ENCODE data around the gene TIAM1. TPM values are rescaled to one million over a fixed set of nuclear protein-coding genes. Genes with fewer than 3 reads are reported as not detected.

The TIAM1 gene
- total RNA-seq, 1 donor from 2014 or later: 17.8 TPM

GRCh38 chr21:31184459-31184858 lies 159.6 kb downstream of the TIAM1 start:
- Histone ChIP-seq H3K9ac (ENCODE audit: low read length) (no peak overlapping the region), H2AFZ (ENCODE audit: low read depth, low read length) (no peak overlapping the region), H4K20me1 (ENCODE audit: insufficient read depth, low read length) (no peaks in the 10 kb centered on the region), H3K36me3 (ENCODE audit: insufficient read depth, low read length) (no peaks in the 10 kb centered on the region), H3K27me3 (ENCODE audit: insufficient read depth, low read length) (no peaks in the 10 kb centered on the region), H3K79me2 (ENCODE audit: insufficient read depth, low read length) (no peaks in the 10 kb centered on the region), H3K27ac (ENCODE audit: low read depth, low read length) (no peak overlapping the region), H3K4me1 (ENCODE audit: insufficient read depth, low read length) (no peaks in the 10 kb centered on the region), H3K4me2 (ENCODE audit: low read length) (no peak overlapping the region), H3K4me3 (ENCODE audit: insufficient read depth, low read depth, low read length) (no peak overlapping the region), H3K9me3 (ENCODE audit: insufficient read depth, low read depth, low read length) (no peaks in the 10 kb centered on the region)
- Mint-ChIP-seq H3K4me1 (ENCODE audit: low read depth, unreplicated experiment) (peaks cover 6% of the 10 kb centered on the region), H3K4me3 (ENCODE audit: unreplicated experiment) (no peak overlapping the region), H3K9me3 (ENCODE audit: unreplicated experiment) (no peaks in the 10 kb centered on the region), H3K27me3 (ENCODE audit: low read depth, unreplicated experiment) (no peaks in the 10 kb centered on the region), H3K27ac (ENCODE audit: unreplicated experiment) (no peak overlapping the region), H3K36me3 (ENCODE audit: low read depth, unreplicated experiment) (peaks cover 5% of the 10 kb centered on the region)
- DNase-seq (ENCODE audit: low read depth): no peak
- no peak for TF ChIP-seq EZH2 (IDR thresholded peaks at IDR 0.05; ENCODE audit: insufficient read depth, low read length)
- TF ChIP-seq, protein P1, sequence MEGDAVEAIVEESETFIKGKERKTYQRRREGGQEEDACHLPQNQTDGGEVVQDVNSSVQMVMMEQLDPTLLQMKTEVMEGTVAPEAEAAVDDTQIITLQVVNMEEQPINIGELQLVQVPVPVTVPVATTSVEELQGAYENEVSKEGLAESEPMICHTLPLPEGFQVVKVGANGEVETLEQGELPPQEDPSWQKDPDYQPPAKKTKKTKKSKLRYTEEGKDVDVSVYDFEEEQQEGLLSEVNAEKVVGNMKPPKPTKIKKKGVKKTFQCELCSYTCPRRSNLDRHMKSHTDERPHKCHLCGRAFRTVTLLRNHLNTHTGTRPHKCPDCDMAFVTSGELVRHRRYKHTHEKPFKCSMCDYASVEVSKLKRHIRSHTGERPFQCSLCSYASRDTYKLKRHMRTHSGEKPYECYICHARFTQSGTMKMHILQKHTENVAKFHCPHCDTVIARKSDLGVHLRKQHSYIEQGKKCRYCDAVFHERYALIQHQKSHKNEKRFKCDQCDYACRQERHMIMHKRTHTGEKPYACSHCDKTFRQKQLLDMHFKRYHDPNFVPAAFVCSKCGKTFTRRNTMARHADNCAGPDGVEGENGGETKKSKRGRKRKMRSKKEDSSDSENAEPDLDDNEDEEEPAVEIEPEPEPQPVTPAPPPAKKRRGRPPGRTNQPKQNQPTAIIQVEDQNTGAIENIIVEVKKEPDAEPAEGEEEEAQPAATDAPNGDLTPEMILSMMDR (IDR thresholded peaks at IDR 0.05; ENCODE audit: insufficient read depth, low read depth, low read length): no peak
- FAIRE-seq: no peak

- Mint-ChIP-seq H3K4me3 (ENCODE audit: unreplicated experiment) (no peak overlapping the region), H3K27ac (ENCODE audit: unreplicated experiment) (no peak overlapping the region), H3K36me3 (ENCODE audit: low read depth, unreplicated experiment) (peaks cover 5% of the 10 kb centered on the region), H3K9me3 (ENCODE audit: unreplicated experiment) (no peaks in the 10 kb centered on the region), H3K27me3 (ENCODE audit: low read depth, unreplicated experiment) (no peaks in the 10 kb centered on the region), H3K4me1 (ENCODE audit: low read depth, unreplicated experiment) (peaks cover 8% of the 10 kb centered on the region)
- no peak overlapping the region for H2AFZ ChIP-seq (ENCODE audit: low read depth, low read length)
- H3K79me2 ChIP-seq (ENCODE audit: insufficient read depth, low read length): no peaks in the 10 kb centered on the region
- no peaks in the 10 kb centered on the region for H3K36me3 ChIP-seq (ENCODE audit: insufficient read depth, low read length)
- no peaks in the 10 kb centered on the region for H3K9me3 ChIP-seq (ENCODE audit: insufficient read depth, low read depth, low read length)
- H3K4me2 ChIP-seq (ENCODE audit: low read length): no peak overlapping the region
- DNase-seq (ENCODE audit: low read depth) (no peak), FAIRE-seq (no peak)
- H3K27me3 ChIP-seq (ENCODE audit: insufficient read depth, low read length): no peaks in the 10 kb centered on the region
- no peaks in the 10 kb centered on the region for H3K4me1 ChIP-seq (ENCODE audit: insufficient read depth, low read length)
- TF ChIP-seq, protein P1 (IDR thresholded peaks at IDR 0.05; ENCODE audit: insufficient read depth, low read depth, low read length): no peak
- no peak for TF ChIP-seq EZH2 (IDR thresholded peaks at IDR 0.05; ENCODE audit: insufficient read depth, low read length)
- H3K4me3 ChIP-seq (ENCODE audit: insufficient read depth, low read depth, low read length): no peak overlapping the region
- H3K9ac ChIP-seq (ENCODE audit: low read length): no peak overlapping the region
- no peak overlapping the region for H3K27ac ChIP-seq (ENCODE audit: low read depth, low read length)
- no peaks in the 10 kb centered on the region for H4K20me1 ChIP-seq (ENCODE audit: insufficient read depth, low read length)
These were observed 161.6 kb downstream of the TIAM1 start for GRCh38 chr21:31182231-31183140.
